ENCODE results near the gene ZBED5.

DNA sequence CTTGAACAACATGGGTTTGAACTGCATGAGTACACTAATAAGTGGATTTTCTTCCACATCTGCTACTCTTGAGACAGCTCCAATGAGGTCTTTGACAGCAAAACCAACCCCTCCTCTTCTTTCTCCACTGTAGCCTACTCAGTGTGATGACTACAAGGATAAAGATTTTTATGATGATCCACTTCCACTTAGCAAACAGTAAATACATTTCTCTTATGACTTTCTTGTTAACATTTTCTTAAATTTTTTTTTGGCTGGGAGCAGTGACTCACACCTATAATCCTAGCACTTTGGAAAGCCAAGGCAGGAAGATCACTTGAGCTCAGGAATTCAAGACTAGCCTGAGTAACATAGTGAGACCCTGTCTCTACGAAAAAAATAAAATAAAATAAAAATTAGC, 39.3 kb downstream of the ZBED5 start:
- TF ChIP-seq SUZ12 (IDR thresholded peaks at IDR 0.05; ENCODE audit: extremely low read depth, insufficient read depth, insufficient read length) (no peak), YY1 (IDR thresholded peaks at IDR 0.05; ENCODE audit: insufficient read depth, insufficient read length) (no peak)
